Endothelial cell of umbilical vein (primary cell): ENCODE results near the gene BLM. TPM values are rescaled to one million over a fixed set of nuclear protein-coding genes. Genes with fewer than 3 reads are reported as not detected.

ENCODE experiments used
- BruUV-seq: library from RNA; stranded (reverse); fragments of 400-500 nt; replicated peaks from 2 replicates; lab custom pipeline; 2021; lab: Mats Ljungman, UMichigan
- CTCF ChIA-PET: fragments of 300-600, 350-600 bp; sonication (Branson Sonifier 250); formaldehyde crosslinking; loops from one replicate; lab custom pipeline; 2021; ENCODE audit warnings: antibody characterized with exemption, inconsistent platforms; lab: Charles Lee
- POLR2A ChIA-PET: fragments of 300-600, 350-600 bp; sonication (Branson Sonifier 250); formaldehyde crosslinking; loops from one replicate; lab custom pipeline; 2021; ENCODE audit warnings: antibody characterized with exemption, inconsistent platforms; lab: Charles Lee
- DNase-seq: peaks from one replicate; pipeline ENCODE4 v3.0.0-alpha.2; 2011; ENCODE audit warnings: low read depth, low spot score
- FAIRE-seq: peaks from 2 replicates; lab custom pipeline; 2011; peaks lifted over from hg19 to GRCh38; lab: Jason Lieb, UNC
- H2AFZ ChIP-seq: 2 replicates; pipeline ENCODE4 v1.6.0; 2012; ENCODE audit warnings: low read depth, low read length, control low read depth, inconsistent platforms
- H3K27ac ChIP-seq: 2 replicates; pipeline ENCODE4 v1.5.1; 2011; ENCODE audit warnings: low read depth, mild to moderate bottlenecking, control low read depth, low read length, moderate library complexity; ENCODE audit not compliant: insufficient read depth
- H3K27me3 ChIP-seq, 2 experiments: 2 replicates each; pipeline versions ENCODE4 v1.6.0 to v1.6.1; 2011; ENCODE audit warnings: low read length in 2 of 2, mixed read lengths in 1 of 2; ENCODE audit not compliant: control insufficient read depth in 2 of 2, insufficient read depth in 2 of 2
- H3K36me3 ChIP-seq, 2 experiments: 2 replicates in 1 of 2; 3 replicates in 1 of 2; pipeline ENCODE4 v1.5.1; 2011; ENCODE audit warnings: low read length in 2 of 2, mild to moderate bottlenecking in 1 of 2, moderate library complexity in 1 of 2; ENCODE audit not compliant: control insufficient read depth in 2 of 2, insufficient read depth in 2 of 2; ENCODE audit errors: extremely low read depth in 1 of 2
- H3K4me1 ChIP-seq: 3 replicates; pipeline ENCODE4 v1.5.1; 2011; ENCODE audit warnings: mild to moderate bottlenecking, low read length; ENCODE audit not compliant: control insufficient read depth, insufficient read depth; ENCODE audit errors: extremely low read depth
- H3K4me2 ChIP-seq: 2 replicates; pipeline ENCODE4 v1.6.1; 2011; ENCODE audit warnings: low read length, control low read depth, mixed read lengths; ENCODE audit not compliant: insufficient read depth
- H3K4me3 ChIP-seq, 3 experiments: fragments of 200-600 bp in 1 of 3; sonication (generic), shearing (Covaris generic) in 1 of 3; replicated peaks in 1 of 3; 2 replicates each; pipeline ENCODE4 v1.5.1; 2011 to 2016; ENCODE audit warnings: control low read depth in 3 of 3, low read length in 3 of 3, mild to moderate bottlenecking in 2 of 3, inconsistent platforms in 1 of 3, low read depth in 1 of 3, moderate library complexity in 1 of 3; ENCODE audit not compliant: insufficient read depth in 1 of 3
- H3K79me2 ChIP-seq: 2 replicates; pipeline ENCODE4 v1.6.0; 2012; ENCODE audit warnings: low read length, inconsistent platforms; ENCODE audit not compliant: control insufficient read depth, insufficient read depth
- H3K9ac ChIP-seq: replicated peaks from 2 replicates; pipeline ENCODE3; 2011; ENCODE audit warnings: low read length, control low read depth; ENCODE audit not compliant: insufficient read depth; ENCODE audit errors: extremely low read depth
- H3K9me1 ChIP-seq: replicated peaks from 3 replicates; pipeline ENCODE4 v1.6.0; 2011; ENCODE audit warnings: mild to moderate bottlenecking, low read length; ENCODE audit not compliant: control insufficient read depth, insufficient read depth; ENCODE audit errors: extremely low read depth
- H3K9me3 ChIP-seq: replicated peaks from 2 replicates; pipeline ENCODE4 v1.5.1; 2012; ENCODE audit warnings: low read length, inconsistent platforms; ENCODE audit not compliant: control insufficient read depth, insufficient read depth
- H4K20me1 ChIP-seq: replicated peaks from 2 replicates; pipeline ENCODE3; 2011; ENCODE audit warnings: mild to moderate bottlenecking, low read length; ENCODE audit not compliant: control insufficient read depth, insufficient read depth; ENCODE audit errors: extremely low read depth
- CTCF ChIP-seq, 2 donors: IDR thresholded peaks; 1 replicate in 1 of 2; 2 replicates in 1 of 2; pipeline ENCODE4 v1.5.1; 2011; ENCODE audit warnings: low read length in 2 of 2, mild to moderate bottlenecking in 2 of 2, moderate library complexity in 2 of 2, control low read depth in 1 of 2, inconsistent platforms in 1 of 2, low read depth in 1 of 2; ENCODE audit not compliant: insufficient read depth in 1 of 2; ENCODE audit errors: extremely low read depth in 1 of 2
- EZH2 ChIP-seq: IDR thresholded peaks from 2 replicates; pipeline ENCODE4 v1.6.1; 2012; ENCODE audit warnings: borderline replicate concordance, low read depth, mild to moderate bottlenecking, moderate library complexity, low read length, inconsistent platforms; ENCODE audit not compliant: severe bottlenecking
- FOS ChIP-seq: IDR thresholded peaks from 2 replicates; pipeline ENCODE4 v1.6.1; 2011; ENCODE audit warnings: mild to moderate bottlenecking, low read length, moderate library complexity, borderline replicate concordance; ENCODE audit not compliant: insufficient read depth
- GATA2 ChIP-seq: IDR thresholded peaks from 2 replicates; pipeline ENCODE4 v1.7.0; 2011; ENCODE audit warnings: low read depth, mild to moderate bottlenecking, moderate library complexity, mixed read lengths, low read length; ENCODE audit not compliant: insufficient read length, insufficient read depth
- JUN ChIP-seq: IDR thresholded peaks from 2 replicates; pipeline ENCODE4 v1.6.1; 2011; ENCODE audit warnings: borderline replicate concordance, low read depth; ENCODE audit not compliant: insufficient read length, insufficient read depth
- MYC ChIP-seq: IDR thresholded peaks from one replicate; pipeline ENCODE4 v1.6.1; 2011; ENCODE audit warnings: mild to moderate bottlenecking, low read depth, low read length
- POLR2A ChIP-seq: IDR thresholded peaks from 2 replicates; pipeline ENCODE4 v1.6.1; 2012; ENCODE audit warnings: low read depth, mild to moderate bottlenecking, control low read depth, low read length
- POLR2AphosphoS5 ChIP-seq: IDR thresholded peaks from 2 replicates; pipeline ENCODE4 v1.6.1; 2012; ENCODE audit warnings: low read depth, mild to moderate bottlenecking, control low read depth, low read length, moderate library complexity; ENCODE audit not compliant: insufficient read depth
- dilution Hi-C: fragments of 300-500 bp; cut with MboI; formaldehyde crosslinking; loops from one replicate; pipeline ENCODE4 v1.15.0; 2019; ENCODE audit warnings: low sequenced_read_pairs; ENCODE audit not compliant: extremely low pct_ligation_motif_present
- intact Hi-C: fragments of 100-400 bp; cut with micrococcal nuclease; formaldehyde crosslinking; loops from one replicate; pipeline ENCODE4 v1.10.0; 2022
- polyA plus RNA-seq, 4 experiments: library from polyadenylated mRNA; depleted of rRNA in 3 of 4; stranded (reverse) in 3 of 4; unstranded in 1 of 4; fragments of >200 nt; gene quantifications; 2 replicates each; pipeline versions ENCODE4 v1.2.1 to v1.2.3, GENCODE V29; 2011 to 2012; ENCODE audit warnings: missing spikeins in 1 of 4
- small RNA-seq: library from RNA; depleted of rRNA; stranded (forward); fragments of <200 nt; gene quantifications from one replicate; pipeline ENCODE3, GENCODE V24; 2012; ENCODE audit warnings: low replicate concordance, low read depth; ENCODE audit not compliant: insufficient read depth, insufficient read length
- total RNA-seq: library from RNA; stranded (reverse); gene quantifications from 2 replicates; pipeline ENCODE4 v1.2.3, GENCODE V29; 2021
- TF ChIP-seq, protein P1 (sequence below): IDR thresholded peaks from 2 replicates; pipeline ENCODE4 v1.6.1; 2011; ENCODE audit not compliant: insufficient read depth, insufficient read length

The BLM gene
- total and polyA plus RNA-seq, 2 donors (not counting 3 experiments of a cell fraction or from before 2014, with no cell fraction given), result 3.8 to 17.3 TPM

DNA sequence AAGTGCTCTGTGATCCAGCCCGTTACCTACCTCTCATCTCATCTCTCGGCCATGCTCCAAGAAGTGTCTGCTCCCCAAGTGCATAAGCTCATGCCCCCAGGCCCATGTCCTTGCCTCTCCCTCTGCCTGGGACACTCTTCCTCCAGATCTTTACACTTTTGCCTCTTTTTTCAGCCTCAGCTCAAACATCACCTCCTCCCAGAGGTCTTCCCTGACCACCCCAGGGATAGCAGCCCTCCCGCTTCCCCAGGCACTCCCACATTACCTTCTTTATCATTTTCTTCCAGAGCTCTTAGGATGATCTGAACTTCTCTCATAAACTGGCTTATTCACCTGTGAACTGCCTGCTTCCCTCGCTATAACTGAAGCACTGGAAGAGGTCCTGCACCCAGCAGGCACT, 148.6 kb downstream of the BLM start:
- ChIA-PET POLR2A (no interaction called here), CTCF (no interaction called here)
- no TSS peak for BruUV-seq
- H3K4me2 ChIP-seq, result no peak overlapping the region
- peaks cover 2% of the 10 kb centered on the region for H3K79me2 ChIP-seq
- no peak overlapping the region for H2AFZ ChIP-seq
- no peaks in the 10 kb centered on the region for H3K9me3 ChIP-seq
- peaks cover 18% of the 10 kb centered on the region for H3K4me1 ChIP-seq
- H3K9me1 ChIP-seq, result no peaks in the 10 kb centered on the region
- DNase-seq (no peak), FAIRE-seq (no peak)
- intact Hi-C loops (no loop called here), dilution Hi-C loops (no loop called here)
- H3K4me3 ChIP-seq, result no peak overlapping the region
- no peak overlapping the region for H3K27ac ChIP-seq
- H4K20me1 ChIP-seq, result no peaks in the 10 kb centered on the region
- H3K9ac ChIP-seq, result no peak overlapping the region
- TF ChIP-seq JUN (no peak), POLR2AphosphoS5 (no peak), POLR2A (no peak), GATA2 (no peak), EZH2 (no peak), FOS (no peak), CTCF (IDR thresholded peaks at IDR 0.05; ENCODE audit: extremely low read depth in 1 of 2, insufficient read depth in 1 of 2, low read depth in 1 of 2, low read length in 2 of 2) (no peak), MYC (no peak)
- TF ChIP-seq, protein P1, sequence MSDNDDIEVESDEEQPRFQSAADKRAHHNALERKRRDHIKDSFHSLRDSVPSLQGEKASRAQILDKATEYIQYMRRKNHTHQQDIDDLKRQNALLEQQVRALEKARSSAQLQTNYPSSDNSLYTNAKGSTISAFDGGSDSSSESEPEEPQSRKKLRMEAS, result no peak
- H3K36me3 ChIP-seq, result no peaks in the 10 kb centered on the region
- no peaks in the 10 kb centered on the region for H3K27me3 ChIP-seq

Small RNA genes within 50 kb of the gene (small RNA-seq; reads per million reads assigned to genes)
- gene RF00093, result not detected
- not detected for gene RN7SL363P

Other genes with a start within 250 kb of the BLM start
- gene CRTC3, start 187.4 kb upstream of the BLM start, total RNA-seq, result 25.9 and 26.4 TPM in 2 replicates
- gene CRTC3, start 187.4 kb upstream of the BLM start, polyA plus RNA-seq, result 15.3 and 16.2 TPM in 2 replicates
- gene FURIN, start 151.2 kb downstream of the BLM start, total RNA-seq, result 131 and 145 TPM in 2 replicates
- gene FURIN, start 151.2 kb downstream of the BLM start, polyA plus RNA-seq, result 77.4 and 96.9 TPM in 2 replicates
- 51.0 and 58.1 TPM in 2 replicates for gene FES, start 167.2 kb downstream of the BLM start, total RNA-seq
- gene FES, start 167.2 kb downstream of the BLM start, polyA plus RNA-seq, result 41.5 and 55.7 TPM in 2 replicates
- 52.1 and 60.9 TPM in 2 replicates for gene MAN2A2, start 186.0 kb downstream of the BLM start, total RNA-seq
- gene MAN2A2, start 186.0 kb downstream of the BLM start, polyA plus RNA-seq, result 77.7 and 106 TPM in 2 replicates
- 12.3 and 16.0 TPM in 2 replicates for gene HDDC3, start 215.2 kb downstream of the BLM start, total RNA-seq
- 20.2 and 21.8 TPM in 2 replicates for gene HDDC3, start 215.2 kb downstream of the BLM start, polyA plus RNA-seq
- 106 and 108 TPM in 2 replicates for gene UNC45A, start 217.9 kb downstream of the BLM start, total RNA-seq
- 103 and 111 TPM in 2 replicates for gene UNC45A, start 217.9 kb downstream of the BLM start, polyA plus RNA-seq
- 13.3 and 15.3 TPM in 2 replicates for gene RCCD1, start 237.5 kb downstream of the BLM start, total RNA-seq
- gene RCCD1, start 237.5 kb downstream of the BLM start, polyA plus RNA-seq, result 7.7 and 8.8 TPM in 2 replicates